ENCODE results near the gene IRF9.

Gene IRF9

DNA sequence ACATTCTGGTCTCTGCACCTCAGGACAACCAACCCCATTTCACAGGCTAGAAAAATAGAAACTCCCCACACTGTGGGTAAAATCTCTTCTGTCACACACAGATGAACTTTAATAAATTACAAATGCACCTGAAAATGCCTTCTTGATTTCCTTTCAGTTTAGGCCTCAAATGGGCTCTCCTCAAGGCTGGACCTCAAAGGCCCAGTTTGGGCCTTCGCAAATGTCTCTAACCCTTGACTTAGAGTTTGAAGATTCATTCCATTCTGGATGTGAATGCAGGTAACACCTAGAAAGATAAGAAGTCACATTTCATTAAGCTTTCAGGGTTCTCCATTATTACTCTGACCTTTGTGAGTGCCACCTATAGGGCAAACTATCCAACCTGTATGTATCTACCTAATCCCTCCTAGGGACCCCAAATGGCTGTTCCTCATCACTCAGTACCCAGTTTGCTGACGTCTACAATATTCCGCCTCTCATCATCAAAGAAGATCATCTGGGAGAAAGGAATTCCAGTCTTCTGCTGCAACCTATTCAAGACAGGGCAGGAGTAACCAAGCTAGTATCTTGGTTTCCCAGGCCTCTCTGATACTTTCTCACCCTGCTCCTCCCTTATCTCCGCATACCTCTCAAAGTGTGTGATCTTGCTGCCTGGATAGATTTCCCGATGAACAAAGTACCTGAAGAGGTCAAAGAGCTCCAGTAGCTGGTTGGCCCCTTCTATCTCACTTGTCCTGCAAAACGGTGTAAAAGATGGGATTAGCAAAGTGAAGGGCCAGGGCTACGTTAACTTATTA is 53.0 kb downstream of the IRF9 start:
- H3K27me3 Mint-ChIP-seq = no peaks in the 10 kb centered on the region
- no peaks in the 10 kb centered on the region for H3K9me3 Mint-ChIP-seq
- peaks cover 86% of the 10 kb centered on the region for H3K36me3 Mint-ChIP-seq (ENCODE audit: low read depth)
- H3K27ac Mint-ChIP-seq = peak overlapping the region; percentile 97
- no peak for DNase-seq
- H3K4me3 Mint-ChIP-seq = peak overlapping the region; percentile 94
- peaks cover 65% of the 10 kb centered on the region for H3K4me1 Mint-ChIP-seq (ENCODE audit: low read depth)

DNA sequence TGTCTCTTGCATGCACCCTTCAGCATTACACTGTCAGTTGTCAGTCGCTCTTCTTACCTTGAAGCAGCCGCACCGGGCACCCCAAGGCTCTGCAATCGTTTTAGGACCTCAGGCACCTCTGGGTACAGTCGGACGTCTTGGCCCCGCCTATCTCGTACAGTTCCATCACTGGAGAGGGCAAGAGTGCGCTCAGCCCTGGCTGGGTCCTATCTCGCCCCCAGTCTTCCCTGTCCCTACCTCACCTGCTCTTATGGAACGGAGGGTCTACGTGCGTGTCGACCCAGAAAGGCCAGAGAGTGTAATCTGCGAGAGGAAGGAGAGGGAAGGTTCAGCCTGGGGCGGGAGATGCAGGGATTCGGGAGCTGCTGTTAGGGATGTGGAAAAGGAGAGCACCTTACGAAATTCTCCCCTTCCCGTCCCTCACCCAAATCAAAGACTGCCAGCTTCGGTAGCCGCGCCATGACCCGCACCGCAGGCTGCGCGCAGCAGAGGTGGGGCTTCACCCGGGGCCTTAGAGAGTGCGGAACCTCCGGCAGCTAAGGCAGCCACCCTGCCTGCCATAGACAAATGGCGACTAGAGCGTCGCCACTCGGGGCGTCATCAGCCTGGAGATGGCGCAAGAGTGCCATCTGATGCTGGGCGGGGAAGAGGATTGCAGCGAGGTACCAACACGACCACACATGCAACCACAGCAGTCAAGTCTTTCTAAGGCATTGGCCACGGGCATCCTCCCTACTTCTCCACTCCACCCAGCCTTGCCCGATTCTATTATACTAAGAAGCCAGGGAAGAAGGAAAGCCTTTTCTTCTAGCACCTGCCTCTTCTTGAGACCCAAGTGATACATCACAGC is 54.7 kb downstream of the IRF9 start, which contains the start of gene MDP1:
MDP1 (minus strand) TSS at position 572 of the 850 bp plus-strand sequence; CDS start at position 461, 111 bp downstream.
- Mint-ChIP-seq H3K9me3 (no peaks in the 10 kb centered on the region), H3K27me3 (no peaks in the 10 kb centered on the region), H3K27ac (peak within 1 kb of the TSS; percentile 97), H3K36me3 (ENCODE audit: low read depth) (peaks cover 74% of the 10 kb centered on the region), H3K4me1 (ENCODE audit: low read depth) (peaks cover 51% of the 10 kb centered on the region), H3K4me3 (peak within 1 kb of the TSS; percentile 94)
- DNase-seq = peak; percentile 87
